CD8-positive, alpha-beta memory T cell (primary cell): ENCODE measurements around the gene CYB5R3. TPM values are rescaled to one million over a fixed set of nuclear protein-coding genes. Genes with fewer than 3 reads are reported as not detected.
A peak's percentile ranks its signal among the peaks of the same experiment; 100 is the strongest.

ENCODE experiments used
- CTCF ChIA-PET: fragments of 350-600 bp; sonication (Branson Sonifier 250); formaldehyde crosslinking; loops from one replicate; lab custom pipeline; 2021; ENCODE audit warnings: antibody characterized with exemption; lab: Charles Lee
- POLR2A ChIA-PET: fragments of 350-600 bp; sonication (Branson Sonifier 250); formaldehyde crosslinking; loops from one replicate; lab custom pipeline; 2021; ENCODE audit warnings: antibody characterized with exemption; lab: Charles Lee
- DNase-seq, 5 donors: peaks; one replicate each; pipeline versions ENCODE4 v3.0.0 to v3.0.0-alpha.2; 2020 to 2022; ENCODE audit warnings: mixed read lengths in 1 of 5
- H3K27ac ChIP-seq: one replicate; pipeline ENCODE4 v1.7.0; 2013; ENCODE audit warnings: low read depth, mild to moderate bottlenecking, low read length, moderate library complexity
- H3K27me3 ChIP-seq: 2 replicates; pipeline ENCODE4 v1.7.0; 2013; ENCODE audit warnings: low read length, mild to moderate bottlenecking; ENCODE audit not compliant: insufficient read depth, poor library complexity, severe bottlenecking
- H3K36me3 ChIP-seq: 2 replicates; pipeline ENCODE4 v1.7.0; 2013; ENCODE audit warnings: mild to moderate bottlenecking, low read length, moderate library complexity; ENCODE audit not compliant: insufficient read depth
- H3K4me1 ChIP-seq: 2 replicates; pipeline ENCODE4 v1.7.0; 2013; ENCODE audit warnings: mild to moderate bottlenecking, low read length, moderate library complexity; ENCODE audit not compliant: insufficient read depth
- H3K4me3 ChIP-seq: 2 replicates; pipeline ENCODE4 v1.7.0; 2013; ENCODE audit warnings: mild to moderate bottlenecking, low read length
- H3K9me3 ChIP-seq: 2 replicates; pipeline ENCODE4 v1.7.0; 2013; ENCODE audit warnings: mild to moderate bottlenecking, low read length
- H3K27ac Mint-ChIP-seq, 8 donors: one replicate each; pipeline ENCODE4 v1.8.0; 2020 to 2021; ENCODE audit warnings: mixed read lengths in 8 of 8, mild to moderate bottlenecking in 6 of 8, inconsistent platforms in 3 of 8, moderate library complexity in 3 of 8
- H3K27me3 Mint-ChIP-seq, 2 donors: one replicate each; pipeline ENCODE4 v1.8.0; 2020 to 2021; ENCODE audit warnings: mixed read lengths in 2 of 2, mild to moderate bottlenecking in 1 of 2, moderate library complexity in 1 of 2
- H3K36me3 Mint-ChIP-seq, 3 donors: one replicate each; pipeline ENCODE4 v1.8.0; 2020 to 2021; ENCODE audit warnings: mixed read lengths in 3 of 3, inconsistent platforms in 1 of 3, mild to moderate bottlenecking in 1 of 3
- H3K4me1 Mint-ChIP-seq, 3 donors: one replicate each; pipeline ENCODE4 v1.8.0; 2020 to 2021; ENCODE audit warnings: mixed read lengths in 3 of 3, inconsistent platforms in 1 of 3, mild to moderate bottlenecking in 1 of 3
- H3K4me3 Mint-ChIP-seq, 7 donors: one replicate each; pipeline ENCODE4 v1.8.0; 2020 to 2021; ENCODE audit warnings: mixed read lengths in 7 of 7, mild to moderate bottlenecking in 6 of 7, moderate library complexity in 4 of 7, inconsistent platforms in 2 of 7
- H3K9me3 Mint-ChIP-seq, 5 donors: one replicate each; pipeline ENCODE4 v1.8.0; 2020 to 2022; ENCODE audit warnings: mixed read lengths in 5 of 5, mild to moderate bottlenecking in 3 of 5, moderate library complexity in 2 of 5, inconsistent platforms in 1 of 5
- polyA plus RNA-seq: library from polyadenylated mRNA; unstranded; fragments of 300-500 nt; fragmentation: Illumina TruSeq; gene quantifications from one replicate; pipeline ENCODE4 v1.2.3, GENCODE V29; 2021
- total RNA-seq, 2 experiments: library from RNA; stranded (reverse); gene quantifications; one replicate each; pipeline ENCODE4 v1.2.3, GENCODE V29; 2021

CYB5R3 gene
- total and polyA plus RNA-seq, 3 experiments from 2014 or later = 70.9 to 105 (median 75.1) TPM

- no peak overlapping the region for H3K4me3 ChIP-seq
- Mint-ChIP-seq H3K4me3 (no peak overlapping the region), H3K36me3 (no peaks in the 10 kb centered on the region), H3K27ac (peak overlapping the region in 1 of 8 donors; percentile 81), H3K9me3 (no peaks in the 10 kb centered on the region), H3K4me1 (no peaks in the 10 kb centered on the region), H3K27me3 (peaks cover 0 to 4% of the 10 kb centered on the region in 2 donors)
- H3K4me1 ChIP-seq = no peaks in the 10 kb centered on the region
- DNase-seq = no peak
- ChIA-PET CTCF (no interaction called here), POLR2A (no interaction called here)
- H3K36me3 ChIP-seq = no peaks in the 10 kb centered on the region
- no peaks in the 10 kb centered on the region for H3K9me3 ChIP-seq
- H3K27ac ChIP-seq = no peak overlapping the region
- no peaks in the 10 kb centered on the region for H3K27me3 ChIP-seq
Observed at GRCh38 chr22:42692239-42693054, 43.3 kb upstream of the CYB5R3 start.

GRCh38 chr22:42691440-42691839 lies 42.2 kb upstream of the CYB5R3 start:
- H3K4me3 Mint-ChIP-seq = no peak overlapping the region
- H3K4me1 Mint-ChIP-seq = no peaks in the 10 kb centered on the region
- Histone ChIP-seq H3K9me3 (no peaks in the 10 kb centered on the region), H3K27me3 (no peaks in the 10 kb centered on the region), H3K4me1 (no peaks in the 10 kb centered on the region), H3K27ac (no peak overlapping the region), H3K36me3 (no peaks in the 10 kb centered on the region), H3K4me3 (no peak overlapping the region)
- no peaks in the 10 kb centered on the region for H3K36me3 Mint-ChIP-seq
- ChIA-PET POLR2A (no interaction called here), CTCF (no interaction called here)
- no peak for DNase-seq
- peaks cover 4 to 8% of the 10 kb centered on the region in 2 donors for H3K27me3 Mint-ChIP-seq
- H3K9me3 Mint-ChIP-seq = no peaks in the 10 kb centered on the region
- H3K27ac Mint-ChIP-seq = no peak overlapping the region

DNA sequence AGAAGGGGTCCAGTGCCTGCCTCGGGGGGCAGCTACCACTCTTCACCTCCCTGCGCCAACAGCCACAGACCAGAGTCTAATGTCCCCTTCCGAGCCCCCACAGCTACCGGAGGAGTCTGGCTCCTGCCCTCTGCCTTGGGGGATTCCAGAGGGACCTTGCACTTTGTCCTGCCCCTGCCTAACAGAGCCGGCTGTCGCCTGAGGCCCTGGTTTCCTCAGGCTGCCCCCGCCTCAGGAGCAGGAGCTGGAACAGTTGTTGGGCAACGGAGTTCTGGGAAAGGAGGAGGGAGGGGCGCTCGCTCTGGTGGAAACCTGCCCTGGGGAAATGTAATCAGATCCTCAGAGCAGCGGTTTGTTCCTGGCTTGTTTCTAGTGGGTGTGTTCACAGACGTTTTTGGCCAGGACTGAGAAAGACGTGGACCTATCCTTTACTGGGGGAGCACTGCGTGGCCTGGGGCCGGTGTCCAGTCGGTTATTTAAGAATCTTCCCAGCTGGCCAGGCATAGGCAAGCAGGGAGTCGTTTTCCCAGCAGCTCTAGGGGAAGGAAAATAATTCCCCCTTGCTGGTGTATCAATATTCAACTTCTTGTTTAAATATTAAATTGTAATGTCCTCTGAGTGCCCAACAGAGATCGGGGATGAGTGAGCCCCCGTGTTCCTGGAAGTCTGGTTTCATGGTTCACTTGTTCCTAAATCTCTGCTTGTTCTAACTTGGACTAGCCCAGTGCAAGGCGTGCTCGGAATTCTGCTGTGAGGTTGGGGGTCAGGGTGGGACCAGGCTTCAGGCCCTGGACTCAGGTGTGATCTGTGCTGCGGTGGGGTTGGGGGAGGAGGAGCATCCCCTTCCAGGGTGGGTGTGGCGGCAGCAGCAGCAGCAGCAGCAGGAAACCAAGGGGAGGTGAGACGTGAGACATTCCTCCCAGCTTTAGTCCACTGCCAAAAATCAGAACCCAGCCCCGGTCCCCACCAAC lies 39.3 kb upstream of the CYB5R3 start:
- H3K4me3 ChIP-seq = no peak overlapping the region
- Mint-ChIP-seq H3K9me3 (no peaks in the 10 kb centered on the region), H3K36me3 (no peaks in the 10 kb centered on the region), H3K27me3 (peaks cover 4 to 6% of the 10 kb centered on the region in 2 donors), H3K4me3 (no peak overlapping the region), H3K4me1 (no peaks in the 10 kb centered on the region), H3K27ac (no peak overlapping the region)
- DNase-seq = no peak
- CTCF ChIA-PET = no interaction called here
- no peaks in the 10 kb centered on the region for H3K4me1 ChIP-seq
- H3K36me3 ChIP-seq = no peaks in the 10 kb centered on the region
- peak overlapping the region; percentile 16 for H3K27ac ChIP-seq
- no peaks in the 10 kb centered on the region for H3K27me3 ChIP-seq
- POLR2A ChIA-PET = no interaction called here
- H3K9me3 ChIP-seq = no peaks in the 10 kb centered on the region

- Mint-ChIP-seq H3K4me3 (no peak overlapping the region), H3K4me1 (no peaks in the 10 kb centered on the region), H3K9me3 (no peaks in the 10 kb centered on the region), H3K27ac (peak overlapping the region in 1 of 8 donors; percentile 21), H3K27me3 (peaks cover 7 to 10% of the 10 kb centered on the region in 2 donors), H3K36me3 (no peaks in the 10 kb centered on the region)
- no peaks in the 10 kb centered on the region for H3K4me1 ChIP-seq
- ChIA-PET POLR2A (no interaction called here), CTCF (interaction anchor here (0.6 kb wide), 1 partner anchor 20 kb away, joined by 3 read pairs; no protein-coding TSS in a partner anchor)
- no peak overlapping the region for H3K4me3 ChIP-seq
- no peaks in the 10 kb centered on the region for H3K36me3 ChIP-seq
- no peak for DNase-seq
- H3K9me3 ChIP-seq = no peaks in the 10 kb centered on the region
- H3K27me3 ChIP-seq = no peaks in the 10 kb centered on the region
- H3K27ac ChIP-seq = no peak overlapping the region
Observed at GRCh38 chr22:42686756-42687491, 37.7 kb upstream of the CYB5R3 start.

- ChIA-PET POLR2A (no interaction called here), CTCF (no interaction called here)
- Mint-ChIP-seq H3K27me3 (peaks cover 7 to 10% of the 10 kb centered on the region in 2 donors), H3K4me3 (no peak overlapping the region), H3K27ac (no peak overlapping the region), H3K36me3 (no peaks in the 10 kb centered on the region), H3K4me1 (no peaks in the 10 kb centered on the region), H3K9me3 (no peaks in the 10 kb centered on the region)
- Histone ChIP-seq H3K9me3 (no peaks in the 10 kb centered on the region), H3K27ac (no peak overlapping the region), H3K36me3 (no peaks in the 10 kb centered on the region), H3K27me3 (no peaks in the 10 kb centered on the region), H3K4me1 (no peaks in the 10 kb centered on the region), H3K4me3 (no peak overlapping the region)
- DNase-seq = no peak
Observed at GRCh38 chr22:42685941-42686653, 36.9 kb upstream of the CYB5R3 start.

DNA sequence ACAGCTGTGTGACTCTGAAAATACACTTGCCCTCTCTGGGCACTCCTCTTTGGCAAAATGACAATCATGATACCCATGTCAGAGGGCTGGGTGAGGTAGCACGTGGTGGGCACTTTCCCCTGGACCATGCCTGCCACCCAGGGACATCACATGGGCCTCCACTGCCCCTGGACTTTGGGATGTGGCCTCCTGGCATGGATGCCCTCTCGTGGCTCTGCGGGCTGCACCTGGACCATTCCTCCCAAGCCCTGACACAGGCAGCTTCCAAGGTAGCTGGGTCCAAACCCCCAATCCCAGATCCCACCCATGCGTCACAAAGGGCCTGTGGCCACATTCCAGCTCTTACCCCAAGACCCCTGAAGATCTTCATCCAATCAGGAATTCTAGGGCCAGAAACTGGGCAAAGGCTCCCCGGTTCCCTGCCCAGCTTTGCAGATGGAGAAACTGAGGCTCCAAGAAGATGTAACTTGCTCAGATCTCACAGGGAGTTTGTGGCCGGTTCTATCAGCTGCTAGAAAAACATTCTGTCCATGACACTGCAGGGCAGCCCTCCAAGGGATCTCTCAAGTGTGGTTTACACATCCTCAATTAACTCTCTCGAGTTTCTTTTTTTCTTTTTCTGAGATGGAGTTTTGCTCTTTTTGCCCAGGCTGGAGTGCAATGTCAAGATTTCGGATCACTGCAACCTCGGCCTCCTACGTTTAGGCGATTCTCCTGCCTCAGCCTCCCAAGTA lies 35.4 kb upstream of the CYB5R3 start:
- Mint-ChIP-seq H3K4me1 (no peaks in the 10 kb centered on the region), H3K9me3 (peaks cover 0 to 2% (median 0%) of the 10 kb centered on the region in 5 donors), H3K4me3 (no peak overlapping the region), H3K36me3 (no peaks in the 10 kb centered on the region), H3K27ac (peak overlapping the region in 1 of 8 donors; percentile 68), H3K27me3 (peaks cover 7 to 11% of the 10 kb centered on the region in 2 donors)
- H3K4me1 ChIP-seq = no peaks in the 10 kb centered on the region
- DNase-seq = no peak
- ChIA-PET CTCF (no interaction called here), POLR2A (no interaction called here)
- H3K27ac ChIP-seq = no peak overlapping the region
- no peak overlapping the region for H3K4me3 ChIP-seq
- no peaks in the 10 kb centered on the region for H3K36me3 ChIP-seq
- no peaks in the 10 kb centered on the region for H3K27me3 ChIP-seq
- H3K9me3 ChIP-seq = no peaks in the 10 kb centered on the region
